BLaER1 treated with 17β-estradiol and CSF1 and Interleukin-3, amounts not matched to agents 10 nM and 100 nM (cell line): ENCODE results near the gene SFR1.

Experiments used
- H3K27ac ChIP-seq, 11 experiments: shearing (Covaris generic); formaldehyde crosslinking; 2 replicates each; pipeline ENCODE4 v1.8.1; 2022
- H3K27me3 ChIP-seq, 11 experiments: shearing (Covaris generic); formaldehyde crosslinking; 2 replicates each; pipeline ENCODE4 v1.8.1; 2022
- H3K36me3 ChIP-seq, 11 experiments: shearing (Covaris generic); formaldehyde crosslinking; 2 replicates each; pipeline ENCODE4 v1.8.1; 2022
- H3K4me1 ChIP-seq, 10 experiments: shearing (Covaris generic); formaldehyde crosslinking; 2 replicates each; pipeline ENCODE4 v1.8.1; 2022
- H3K4me2 ChIP-seq, 11 experiments: shearing (Covaris generic); formaldehyde crosslinking; 2 replicates each; pipeline ENCODE4 v1.8.1; 2022
- H3K4me3 ChIP-seq, 10 experiments: shearing (Covaris generic); formaldehyde crosslinking; 2 replicates each; pipeline ENCODE4 v1.8.1; 2022
- H3K9ac ChIP-seq, 11 experiments: shearing (Covaris generic); formaldehyde crosslinking; 2 replicates each; pipeline ENCODE4 v1.8.1; 2022
- H3K9me3 ChIP-seq, 11 experiments: shearing (Covaris generic); formaldehyde crosslinking; replicated peaks in 1 of 11; 2 replicates each; pipeline ENCODE4 v1.8.1; 2022
- H4K20me1 ChIP-seq, 11 experiments: shearing (Covaris generic); formaldehyde crosslinking; 2 replicates each; pipeline ENCODE4 v1.8.1; 2022
- Cebpa-rat ChIP-seq, 11 experiments: shearing (Covaris generic); IDR thresholded peaks; 2 replicates each; pipeline ENCODE4 v1.8.1; 2022

The SFR1 gene

GRCh38 chr10:104100795-104101194 is 21.2 kb upstream of the SFR1 start:
- Histone ChIP-seq H3K4me1 (peaks cover 0 to 12% (median 0%) of the 10 kb centered on the region in 10 experiments; a peak in 3 of 20 replicates), H3K4me2 (no peak overlapping the region), H3K27me3 (no peaks in the 10 kb centered on the region), H3K9me3 (peaks cover 10 to 14% (median 13%) of the 10 kb centered on the region in 11 experiments), H3K4me3 (no peak overlapping the region), H3K27ac (no peak overlapping the region), H4K20me1 (no peaks in the 10 kb centered on the region), H3K36me3 (no peaks in the 10 kb centered on the region), H3K9ac (no peak overlapping the region)
- TF ChIP-seq Cebpa-rat (IDR thresholded peaks at IDR 0.05): no peak

GRCh38 chr10:104101902-104102301 is 20.1 kb upstream of the SFR1 start:
- no peak overlapping the region for H3K27ac ChIP-seq
- H3K4me2 ChIP-seq: peak overlapping the region in 2 of 11 experiments; percentile 10 to 33; a peak in 1 of 22 replicates
- H3K9me3 ChIP-seq: peaks cover 5 to 10% (median 8%) of the 10 kb centered on the region in 11 experiments
- H3K4me1 ChIP-seq: peaks cover 0 to 12% (median 0%) of the 10 kb centered on the region in 10 experiments; a peak in 3 of 20 replicates
- no peak for TF ChIP-seq Cebpa-rat (IDR thresholded peaks at IDR 0.05)
- no peak overlapping the region for H3K9ac ChIP-seq
- H3K27me3 ChIP-seq: no peaks in the 10 kb centered on the region
- no peak overlapping the region for H3K4me3 ChIP-seq
- no peaks in the 10 kb centered on the region for H4K20me1 ChIP-seq
- no peaks in the 10 kb centered on the region for H3K36me3 ChIP-seq

- Histone ChIP-seq H3K9me3 (no peaks in the 10 kb centered on the region), H3K4me3 (no peak overlapping the region), H3K27me3 (no peaks in the 10 kb centered on the region), H3K9ac (no peak overlapping the region), H3K4me1 (peaks cover 0 to 12% (median 0%) of the 10 kb centered on the region in 10 experiments; a peak in 3 of 20 replicates), H3K27ac (no peak overlapping the region), H3K36me3 (no peaks in the 10 kb centered on the region), H3K4me2 (no peak overlapping the region), H4K20me1 (no peaks in the 10 kb centered on the region)
- TF ChIP-seq Cebpa-rat (IDR thresholded peaks at IDR 0.05): no peak
Measured at GRCh38 chr10:104103956-104104355, 18.0 kb upstream of the SFR1 start.

GRCh38 chr10:104104418-104104817 is 17.6 kb upstream of the SFR1 start:
- Histone ChIP-seq H3K4me3 (no peak overlapping the region), H3K36me3 (no peaks in the 10 kb centered on the region), H3K9ac (no peak overlapping the region), H3K27ac (no peak overlapping the region), H3K9me3 (no peaks in the 10 kb centered on the region), H3K4me2 (no peak overlapping the region), H3K27me3 (no peaks in the 10 kb centered on the region), H3K4me1 (peaks cover 0 to 15% (median under 1%) of the 10 kb centered on the region in 10 experiments; a peak in 8 of 20 replicates), H4K20me1 (no peaks in the 10 kb centered on the region)
- no peak for TF ChIP-seq Cebpa-rat (IDR thresholded peaks at IDR 0.05)

GRCh38 chr10:104104926-104105325 is 17.0 kb upstream of the SFR1 start:
- Histone ChIP-seq H3K36me3 (no peaks in the 10 kb centered on the region), H3K27ac (no peak overlapping the region), H3K9me3 (no peaks in the 10 kb centered on the region), H3K27me3 (no peaks in the 10 kb centered on the region), H3K4me3 (no peak overlapping the region), H3K4me1 (peaks cover 0 to 21% (median 3%) of the 10 kb centered on the region in 10 experiments; a peak in 10 of 20 replicates), H3K9ac (no peak overlapping the region), H4K20me1 (no peaks in the 10 kb centered on the region), H3K4me2 (no peak overlapping the region)
- no peak for TF ChIP-seq Cebpa-rat (IDR thresholded peaks at IDR 0.05)

- Histone ChIP-seq H3K4me1 (peaks cover 25 to 59% (median 33%) of the 10 kb centered on the region in 10 experiments), H3K27me3 (no peaks in the 10 kb centered on the region), H3K9me3 (no peaks in the 10 kb centered on the region), H3K27ac (peak overlapping the region in 1 of 11 experiments; percentile 26; a peak in 2 of 22 replicates), H3K4me2 (peak overlapping the region in 6 of 11 experiments; percentile 30 to 75 (median 62); a peak in 11 of 22 replicates), H3K4me3 (no peak overlapping the region), H4K20me1 (no peaks in the 10 kb centered on the region), H3K9ac (no peak overlapping the region), H3K36me3 (no peaks in the 10 kb centered on the region)
- no peak for TF ChIP-seq Cebpa-rat (IDR thresholded peaks at IDR 0.05)
Measured at GRCh38 chr10:104109908-104110662, 11.9 kb upstream of the SFR1 start.

GRCh38 chr10:104113376-104113956 is 8.5 kb upstream of the SFR1 start:
- no peaks in the 10 kb centered on the region for H3K36me3 ChIP-seq
- H3K4me3 ChIP-seq: no peak overlapping the region
- H3K27me3 ChIP-seq: no peaks in the 10 kb centered on the region
- H3K27ac ChIP-seq: peak overlapping the region in 9 of 11 experiments; percentile 29 to 68 (median 60); a peak in 18 of 22 replicates
- peak overlapping the region; percentile 18 to 73 (median 59) for H3K4me2 ChIP-seq
- TF ChIP-seq Cebpa-rat (IDR thresholded peaks at IDR 0.05): no peak
- H4K20me1 ChIP-seq: no peaks in the 10 kb centered on the region
- H3K9me3 ChIP-seq: no peaks in the 10 kb centered on the region
- peaks cover 25 to 60% (median 33%) of the 10 kb centered on the region in 10 experiments for H3K4me1 ChIP-seq
- H3K9ac ChIP-seq: no peak overlapping the region; a peak in 1 of 22 replicates

GRCh38 chr10:104117839-104118323 is 4.1 kb upstream of the SFR1 start:
- Histone ChIP-seq H3K4me1 (peaks cover 25 to 49% (median 31%) of the 10 kb centered on the region in 10 experiments), H3K27ac (no peak overlapping the region), H4K20me1 (no peaks in the 10 kb centered on the region), H3K9ac (no peak overlapping the region), H3K27me3 (no peaks in the 10 kb centered on the region), H3K9me3 (no peaks in the 10 kb centered on the region), H3K4me3 (no peak overlapping the region), H3K4me2 (no peak overlapping the region), H3K36me3 (no peaks in the 10 kb centered on the region)
- TF ChIP-seq Cebpa-rat (IDR thresholded peaks at IDR 0.05): no peak

GRCh38 chr10:104119996-104120395 is 2.0 kb upstream of the SFR1 start:
- Histone ChIP-seq H3K4me2 (peak overlapping the region in 10 of 11 experiments; percentile 83 to 93 (median 86); a peak in 17 of 22 replicates), H4K20me1 (no peaks in the 10 kb centered on the region), H3K27ac (peak overlapping the region; percentile 86 to 100 (median 99); a peak in 18 of 22 replicates), H3K4me3 (no peak overlapping the region), H3K4me1 (peaks cover 19 to 42% (median 28%) of the 10 kb centered on the region in 10 experiments), H3K27me3 (no peaks in the 10 kb centered on the region), H3K9ac (peak overlapping the region in 6 of 11 experiments; percentile 95 to 100 (median 98); a peak in 9 of 22 replicates), H3K9me3 (no peaks in the 10 kb centered on the region), H3K36me3 (peaks cover 0 to 5% (median 4%) of the 10 kb centered on the region in 11 experiments; a peak in 4 of 22 replicates)
- TF ChIP-seq Cebpa-rat (IDR thresholded peaks at IDR 0.05): no peak
